ENCODE measurements around the gene CHCHD1.

DNA sequence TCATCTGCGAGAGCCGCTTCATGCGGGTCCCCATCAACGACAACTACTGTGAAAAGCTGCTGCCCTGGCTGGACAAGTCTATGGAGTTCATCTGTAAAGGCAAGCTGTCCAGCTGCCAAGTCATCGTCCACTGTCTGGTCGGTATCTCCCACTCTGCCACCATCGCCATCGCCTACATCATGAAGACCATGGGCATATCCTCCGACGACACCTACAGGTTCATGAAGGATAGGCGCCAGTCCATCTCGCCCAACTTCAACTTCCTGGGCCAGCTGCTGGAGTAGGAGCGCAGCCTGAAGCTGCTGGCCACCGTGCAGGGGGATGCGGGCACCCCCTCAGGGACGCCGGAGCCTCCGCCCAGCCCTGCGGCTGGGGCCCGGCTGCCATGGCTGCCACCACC, 49.4 kb upstream of the CHCHD1 start:
- TF ChIP-seq POLR2AphosphoS5 (IDR thresholded peaks at IDR 0.05; ENCODE audit: borderline replicate concordance, low read depth, low read length) (no peak), EZH2 (IDR thresholded peaks at IDR 0.05) (no peak)
